GM21737 (cell line): ENCODE results near the gene PARD3B.

Source experiments
- ATAC-seq: cut with Tn5 transposase; IDR thresholded peaks from one replicate; pipeline ENCODE4 v1.9.1; 2021; ENCODE audit warnings: mild to moderate bottlenecking, moderate library complexity; ENCODE audit not compliant: unreplicated experiment

The PARD3B gene

GRCh38 chr2:204581946-204582345 lies 36.7 kb downstream of the PARD3B start:
- ATAC-seq = no peak

DNA sequence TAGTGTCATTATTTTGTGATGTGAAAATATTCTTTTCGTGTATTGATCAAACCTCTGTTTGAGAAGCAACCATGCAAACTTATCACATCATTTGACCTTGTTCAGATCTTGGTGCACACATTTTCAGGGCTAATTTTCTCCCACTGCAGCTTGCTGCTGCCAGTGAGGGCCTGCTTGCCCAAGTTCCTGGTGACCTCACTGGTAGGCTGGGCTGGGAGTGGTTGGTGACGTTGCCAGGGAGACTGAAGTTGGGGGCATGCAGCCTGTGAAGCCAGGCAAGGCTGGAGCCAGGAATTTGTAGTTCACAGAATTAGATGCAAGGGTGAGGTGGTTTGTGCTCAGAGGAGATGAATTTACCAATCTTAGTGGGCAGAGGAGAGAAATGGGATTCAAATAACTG lies 38.5 kb downstream of the PARD3B start:
- ATAC-seq = no peak

DNA sequence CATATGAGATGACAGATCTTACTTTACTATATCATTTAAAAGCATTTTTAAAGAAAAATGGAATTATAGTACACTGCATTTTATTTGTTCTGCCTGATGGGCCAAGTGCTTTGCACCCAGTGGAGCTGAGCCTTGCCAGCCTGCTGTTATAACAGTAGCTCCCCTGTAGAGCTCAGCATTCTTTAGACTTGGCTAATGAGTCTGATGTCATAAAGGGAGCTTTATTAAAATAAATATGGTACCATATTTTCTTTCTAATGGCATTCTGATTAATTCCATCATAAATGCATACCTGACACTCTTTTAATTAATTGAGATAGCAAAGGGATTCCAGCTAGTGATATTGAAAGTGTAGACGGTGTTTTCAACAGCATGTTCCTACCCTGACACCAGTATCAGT lies 40.7 kb downstream of the PARD3B start:
- ATAC-seq = no peak

- no peak for ATAC-seq
These were observed 41.3 kb downstream of the PARD3B start for GRCh38 chr2:204586444-204587180.

DNA sequence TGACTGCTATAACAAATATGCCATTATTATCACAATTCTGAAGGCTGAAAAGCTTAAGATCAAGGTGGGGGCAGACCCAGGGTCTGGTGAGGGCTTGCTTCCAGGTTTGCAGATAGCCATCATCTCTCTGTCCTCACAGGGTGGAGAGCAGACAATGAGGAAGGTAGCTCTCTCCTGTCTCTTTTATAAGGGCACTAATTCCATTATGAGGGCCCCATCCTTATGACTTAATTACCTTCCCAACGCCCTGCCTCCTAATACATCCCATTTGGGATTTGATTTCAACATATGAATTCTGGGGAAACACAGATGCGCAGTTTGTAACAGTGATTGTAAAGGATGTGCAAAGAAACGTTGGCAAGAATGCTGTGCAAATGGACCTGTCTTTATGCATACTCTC lies 44.8 kb downstream of the PARD3B start:
- no peak for ATAC-seq

DNA sequence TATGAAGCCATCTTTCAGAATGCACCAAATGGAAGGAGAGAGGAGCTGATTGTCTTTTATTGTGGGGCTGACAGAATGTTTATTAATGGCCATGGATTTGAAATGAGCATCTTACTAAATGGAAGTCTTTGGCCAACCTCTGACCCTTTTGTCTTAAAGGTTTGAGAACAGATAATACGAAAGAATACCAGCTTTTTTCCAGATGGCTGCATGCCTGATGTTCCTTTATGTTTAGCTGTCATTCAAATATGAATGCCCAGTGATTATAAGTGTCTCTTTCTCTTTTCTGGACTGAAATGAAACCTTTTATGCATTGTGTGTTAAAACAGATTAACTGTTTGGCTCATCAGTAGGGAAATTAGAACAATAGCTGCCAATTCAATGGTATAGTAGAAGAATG lies 46.0 kb downstream of the PARD3B start:
- ATAC-seq = no peak

DNA sequence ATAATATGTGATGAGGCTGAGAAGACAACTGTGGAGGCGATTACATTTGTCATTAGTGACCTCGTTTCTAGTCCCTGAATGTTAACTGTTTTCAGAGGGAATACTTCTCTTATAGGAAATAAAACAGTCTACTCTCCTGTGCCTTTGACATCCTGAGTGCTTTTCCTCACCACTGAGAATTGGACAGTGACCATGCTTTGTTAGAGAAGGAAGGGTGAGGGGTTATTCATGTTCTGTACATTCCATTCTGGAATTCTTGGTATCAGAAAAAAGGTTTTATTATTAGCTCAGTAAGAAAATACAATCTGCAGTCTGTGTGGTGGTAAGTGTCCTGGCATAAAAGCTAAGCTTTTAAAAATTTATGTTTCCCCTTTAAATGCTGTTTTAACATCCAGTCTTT lies 58.8 kb downstream of the PARD3B start:
- ATAC-seq = no peak

GRCh38 chr2:204608237-204608939 lies 63.1 kb downstream of the PARD3B start:
- no peak for ATAC-seq

DNA sequence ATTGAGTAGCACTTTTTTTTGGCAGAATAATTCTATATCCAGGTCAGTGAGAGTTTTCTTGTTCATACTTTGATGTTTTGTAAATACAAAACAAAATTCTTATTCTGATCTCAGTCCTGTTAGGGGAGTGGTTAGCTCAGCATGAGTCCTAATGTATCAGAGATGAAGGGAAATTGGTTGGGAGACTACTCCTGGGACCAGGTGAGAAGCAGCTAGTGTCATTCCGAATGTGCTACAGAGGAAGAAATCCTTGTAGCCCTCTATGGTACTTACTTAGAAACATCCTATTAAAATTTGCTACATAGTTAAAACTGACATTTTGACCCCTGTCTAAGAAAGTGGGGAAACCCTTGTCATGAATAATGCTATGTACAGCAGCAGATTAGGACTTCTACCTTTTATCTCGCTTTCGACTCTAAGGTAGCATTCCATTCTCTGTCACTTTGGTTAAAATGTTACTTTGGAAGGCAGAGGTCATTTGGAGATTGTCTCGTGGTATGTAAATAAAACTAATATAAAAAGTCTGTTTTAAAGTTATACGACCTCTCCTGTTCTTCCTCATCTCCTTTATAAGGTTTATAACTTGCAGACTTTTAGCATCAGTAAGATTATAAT lies 65.8 kb downstream of the PARD3B start:
- no peak for ATAC-seq

DNA sequence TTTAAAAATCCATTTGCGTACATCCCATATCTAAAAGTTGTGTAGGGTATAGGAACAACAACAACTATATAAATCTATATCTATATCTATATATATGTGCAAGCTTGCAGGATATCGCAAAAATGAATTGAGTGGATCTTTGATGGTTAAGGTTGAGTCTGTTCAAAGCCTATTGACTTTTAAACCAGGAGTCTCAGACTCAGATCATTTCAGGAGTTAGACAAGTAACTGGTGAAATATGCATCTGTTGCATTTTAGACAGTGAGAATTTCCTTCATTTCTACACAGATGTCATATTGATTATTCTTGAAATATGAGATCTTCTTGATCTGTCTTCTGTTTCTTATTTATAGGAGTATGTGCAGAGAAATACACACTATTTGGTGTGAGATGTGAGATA lies 66.5 kb downstream of the PARD3B start:
- ATAC-seq = no peak

DNA sequence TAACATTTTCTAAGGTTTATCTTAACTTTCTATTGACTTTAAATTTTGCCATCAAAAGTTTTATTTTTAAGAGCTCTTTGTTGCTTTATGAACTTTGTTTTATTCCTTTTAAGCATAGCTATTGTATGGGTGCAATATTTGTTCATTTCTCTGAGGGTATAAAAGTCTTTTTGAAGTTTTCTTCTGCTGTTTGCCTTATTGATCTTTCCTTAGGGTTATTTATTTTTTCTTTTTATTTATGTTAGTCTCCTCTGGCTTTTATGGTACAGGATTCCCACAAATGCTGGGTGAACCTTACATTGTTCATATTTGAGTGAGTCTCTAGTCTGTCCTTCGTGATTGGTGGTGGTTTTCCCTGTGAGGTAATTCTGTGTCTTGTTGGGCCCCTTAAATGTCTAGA lies 68.4 kb downstream of the PARD3B start:
- no peak for ATAC-seq

DNA sequence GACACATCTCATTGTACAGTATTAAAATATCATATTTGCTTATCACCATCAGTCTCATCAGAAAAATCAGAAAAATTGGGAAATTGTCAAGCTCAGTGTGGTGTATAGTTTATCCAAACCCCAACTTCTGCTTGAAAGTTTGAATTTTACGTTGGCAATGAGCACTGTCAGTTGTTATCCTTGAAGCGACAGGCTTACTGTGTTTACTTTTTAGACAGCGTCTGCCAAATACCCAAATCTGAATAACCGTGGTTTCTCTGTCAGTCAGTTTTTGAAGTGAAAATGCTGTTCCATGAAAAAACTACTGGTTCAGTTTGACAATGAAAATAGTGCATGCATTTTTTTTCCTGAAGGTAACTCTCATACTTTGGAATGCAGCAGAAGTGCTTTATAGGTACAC lies 70.2 kb downstream of the PARD3B start:
- ATAC-seq = no peak

DNA sequence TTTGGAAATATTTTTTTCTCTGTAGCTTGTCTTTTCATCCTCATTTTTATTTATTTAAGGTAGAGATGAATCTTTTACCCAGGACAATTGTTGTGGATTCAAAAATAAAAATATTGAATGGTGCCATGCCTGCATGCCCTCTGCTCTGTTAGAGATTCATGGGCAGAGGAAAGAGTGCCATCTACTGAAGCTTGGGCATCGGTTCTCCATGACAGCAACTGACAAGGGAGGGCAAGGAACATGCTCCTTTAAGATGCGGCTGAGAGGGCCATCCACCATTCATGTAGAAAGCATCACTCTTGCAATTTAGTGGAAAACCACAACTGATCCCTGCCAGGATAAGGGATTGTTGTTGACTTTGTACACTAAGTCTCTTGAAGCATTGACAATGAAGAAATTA lies 79.9 kb downstream of the PARD3B start:
- no peak for ATAC-seq

DNA sequence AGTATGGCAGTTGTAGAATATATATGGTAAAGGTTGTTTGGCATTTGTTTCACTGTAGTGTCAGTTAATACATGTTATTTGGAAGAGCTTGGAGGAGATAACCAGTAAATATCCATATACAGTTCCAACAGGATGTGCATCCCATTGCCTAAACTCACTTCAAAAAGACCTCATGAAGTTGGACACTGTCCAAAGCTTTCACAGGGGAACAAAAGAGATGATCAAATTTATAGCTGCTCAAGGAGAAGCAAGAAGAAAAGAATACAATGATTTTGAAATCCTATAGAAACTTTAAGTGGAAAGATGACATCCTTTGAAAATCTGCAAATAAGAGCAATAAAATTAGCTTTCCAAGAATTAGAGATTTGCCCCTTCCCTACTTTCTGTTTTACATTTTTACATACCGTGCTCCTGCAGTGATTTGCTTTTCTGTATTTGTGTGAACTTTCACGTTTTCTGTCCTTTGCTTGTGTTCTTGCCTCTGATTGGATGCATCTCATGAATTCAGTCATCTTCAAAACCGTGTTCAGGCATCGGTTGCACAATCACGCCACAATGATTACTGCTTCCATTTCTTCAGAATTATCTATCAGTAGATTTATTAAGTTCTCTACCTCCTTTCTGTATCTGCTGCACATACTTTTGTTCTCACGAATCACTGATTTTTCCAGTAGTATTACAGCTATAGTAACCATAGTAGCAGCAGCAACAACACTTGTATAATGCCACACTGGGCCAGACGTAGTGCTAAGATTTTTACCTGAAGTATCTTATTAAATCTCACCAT lies 83.8 kb downstream of the PARD3B start:
- no peak for ATAC-seq

DNA sequence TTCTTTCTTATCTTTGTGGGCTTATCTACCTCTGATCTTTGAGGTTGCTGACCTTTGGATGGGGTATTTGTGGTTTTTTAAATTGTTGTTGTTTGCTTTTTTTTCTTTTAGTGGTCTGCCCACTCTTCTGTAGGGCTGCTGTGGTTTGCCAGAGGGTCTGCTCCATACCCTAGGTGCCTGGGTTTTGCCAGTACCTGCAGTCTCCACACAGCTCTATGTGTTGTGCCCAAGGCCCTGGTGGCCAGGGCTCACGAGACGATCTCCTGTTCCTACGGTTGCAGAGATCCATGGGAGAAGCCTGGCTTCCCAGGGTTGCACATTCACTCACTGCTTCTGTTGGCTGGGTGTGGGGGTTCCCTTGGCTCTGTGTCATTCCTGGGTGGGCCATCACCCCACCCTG lies 87.1 kb downstream of the PARD3B start:
- ATAC-seq = no peak

GRCh38 chr2:204634564-204634963 lies 89.3 kb downstream of the PARD3B start:
- ATAC-seq = no peak

GRCh38 chr2:204635478-204635877 lies 90.2 kb downstream of the PARD3B start:
- no peak for ATAC-seq

DNA sequence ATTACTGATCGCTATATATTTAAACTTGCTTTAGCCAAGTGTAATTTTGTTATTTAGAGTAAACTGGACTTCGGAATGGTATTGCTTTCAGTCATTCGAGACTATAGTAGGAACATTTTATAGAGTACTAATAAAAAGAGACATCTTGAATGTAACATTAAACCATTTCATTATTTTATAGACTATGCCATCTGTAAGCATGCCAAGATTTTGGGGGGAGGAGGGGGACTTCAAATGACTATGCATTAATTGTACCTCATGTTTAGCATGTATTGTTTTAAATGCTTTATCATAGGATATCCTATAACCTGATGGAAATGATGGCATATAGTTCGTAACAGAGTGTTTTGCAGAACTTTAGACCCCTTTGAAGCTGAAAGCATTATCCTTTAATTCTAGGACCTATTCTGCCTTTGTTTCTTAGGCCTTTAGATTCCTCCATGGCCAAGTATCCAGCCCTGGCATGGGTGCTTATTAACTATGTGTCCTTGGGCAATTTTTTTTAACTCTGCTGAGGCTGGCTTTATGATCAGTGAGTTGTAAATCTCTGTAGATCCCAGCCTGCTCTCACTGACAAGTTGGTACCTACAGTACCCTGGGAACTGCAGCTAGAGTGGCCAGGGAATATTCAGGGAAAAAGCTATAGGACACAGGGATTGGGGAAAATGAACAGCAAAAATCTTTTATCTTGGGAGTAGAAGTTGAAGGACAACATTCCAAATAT lies 93.4 kb downstream of the PARD3B start:
- ATAC-seq = no peak

- ATAC-seq = no peak
These were observed 98.1 kb downstream of the PARD3B start for GRCh38 chr2:204643326-204643725.

GRCh38 chr2:204645018-204645773 lies 99.9 kb downstream of the PARD3B start:
- no peak for ATAC-seq
